Thoracic aorta (tissue), 2 donors: ENCODE data around the gene SIGLEC9. TPM values are rescaled to one million over a fixed set of nuclear protein-coding genes. Genes with fewer than 3 reads are reported as not detected.

Source experiments
- ATAC-seq: fragments of 150-250 bp; one replicate; pipeline ENCODE4 v1.8.0; 2017; ENCODE audit warnings: low read depth; ENCODE audit not compliant: insufficient number of reproducible peaks, low FRiP score
- DNase-seq: peaks from one replicate; pipeline ENCODE4 v3.0.0-alpha.2; 2020; ENCODE audit warnings: low spot score
- H3K27ac ChIP-seq, 2 donors: fragments of 200-600 bp; sonication (generic); 1 replicate in 1 of 2; 2 replicates in 1 of 2; pipeline ENCODE4 v1.5.1; 2016; ENCODE audit warnings: mild to moderate bottlenecking in 2 of 2, moderate library complexity in 2 of 2
- H3K27me3 ChIP-seq: fragments of 200-600 bp; sonication (generic); replicated peaks from 2 replicates; pipeline ENCODE4 v1.6.0; 2016; ENCODE audit warnings: mild to moderate bottlenecking; ENCODE audit not compliant: insufficient read depth
- H3K36me3 ChIP-seq: fragments of 200-600 bp; sonication (generic); one replicate; pipeline ENCODE4 v1.5.1; 2016
- H3K4me1 ChIP-seq, 2 donors: fragments of 200-600 bp; sonication (generic); 1 replicate in 1 of 2; 2 replicates in 1 of 2; pipeline versions ENCODE4 v1.5.1 to v1.6.0; 2016; ENCODE audit warnings: low read depth in 2 of 2, mild to moderate bottlenecking in 1 of 2; ENCODE audit not compliant: control insufficient read depth in 1 of 2
- H3K4me3 ChIP-seq: fragments of 200-600 bp; sonication (generic); 2 replicates; pipeline ENCODE4 v1.5.1; 2016; ENCODE audit warnings: mild to moderate bottlenecking
- H3K9me3 ChIP-seq: fragments of 200-600 bp; sonication (generic); 2 replicates; pipeline ENCODE4 v1.5.1; 2016
- total RNA-seq, 2 donors: library from RNA; depleted of rRNA; stranded (reverse); fragments of >200 nt; gene quantifications; one replicate each; pipeline versions ENCODE4 v1.1.0 to v1.2.3, GENCODE V29; 2016
- TF ChIP-seq, protein P1 (sequence below): fragments of 200-600 bp; sonication (generic); IDR thresholded peaks from one replicate; pipeline ENCODE4 v1.5.1; 2019; ENCODE audit warnings: antibody characterized with exemption

Gene SIGLEC9
- total RNA-seq: 10 to 100 TPM; 13.1 to 15.2 TPM

DNA sequence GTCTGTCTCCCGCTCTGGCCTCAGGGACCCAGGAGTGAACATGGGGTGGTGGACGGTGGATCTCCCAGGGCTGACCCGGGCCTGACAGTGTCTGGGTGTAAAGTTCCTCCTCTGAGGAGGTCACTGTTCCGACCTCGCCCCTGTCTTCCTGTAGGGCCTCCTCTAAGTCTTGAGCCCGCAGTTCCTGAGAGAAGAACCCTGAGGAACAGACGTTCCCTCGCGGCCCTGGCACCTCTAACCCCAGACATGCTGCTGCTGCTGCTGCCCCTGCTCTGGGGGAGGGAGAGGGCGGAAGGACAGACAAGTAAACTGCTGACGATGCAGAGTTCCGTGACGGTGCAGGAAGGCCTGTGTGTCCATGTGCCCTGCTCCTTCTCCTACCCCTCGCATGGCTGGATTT is at the start of gene SIGLEC9:
TSS of gene SIGLEC9 (plus strand) at position 178 of the 400 bp plus-strand sequence. CDS start at position 247, 69 bp downstream.
- DNase-seq (no peak), ATAC-seq (no peak)
- TF ChIP-seq, protein P1, sequence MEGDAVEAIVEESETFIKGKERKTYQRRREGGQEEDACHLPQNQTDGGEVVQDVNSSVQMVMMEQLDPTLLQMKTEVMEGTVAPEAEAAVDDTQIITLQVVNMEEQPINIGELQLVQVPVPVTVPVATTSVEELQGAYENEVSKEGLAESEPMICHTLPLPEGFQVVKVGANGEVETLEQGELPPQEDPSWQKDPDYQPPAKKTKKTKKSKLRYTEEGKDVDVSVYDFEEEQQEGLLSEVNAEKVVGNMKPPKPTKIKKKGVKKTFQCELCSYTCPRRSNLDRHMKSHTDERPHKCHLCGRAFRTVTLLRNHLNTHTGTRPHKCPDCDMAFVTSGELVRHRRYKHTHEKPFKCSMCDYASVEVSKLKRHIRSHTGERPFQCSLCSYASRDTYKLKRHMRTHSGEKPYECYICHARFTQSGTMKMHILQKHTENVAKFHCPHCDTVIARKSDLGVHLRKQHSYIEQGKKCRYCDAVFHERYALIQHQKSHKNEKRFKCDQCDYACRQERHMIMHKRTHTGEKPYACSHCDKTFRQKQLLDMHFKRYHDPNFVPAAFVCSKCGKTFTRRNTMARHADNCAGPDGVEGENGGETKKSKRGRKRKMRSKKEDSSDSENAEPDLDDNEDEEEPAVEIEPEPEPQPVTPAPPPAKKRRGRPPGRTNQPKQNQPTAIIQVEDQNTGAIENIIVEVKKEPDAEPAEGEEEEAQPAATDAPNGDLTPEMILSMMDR: no peak
- H3K9me3 ChIP-seq: no peaks in the 10 kb centered on the region
- H3K4me3 ChIP-seq: peak within 1 kb of the TSS; percentile 56
- H3K4me1 ChIP-seq: no peaks in the 10 kb centered on the region
- no peaks in the 10 kb centered on the region for H3K27me3 ChIP-seq
- H3K36me3 ChIP-seq: no peaks in the 10 kb centered on the region
- peak within 1 kb of the TSS in 1 of 2 donors; percentile 52 for H3K27ac ChIP-seq

DNA sequence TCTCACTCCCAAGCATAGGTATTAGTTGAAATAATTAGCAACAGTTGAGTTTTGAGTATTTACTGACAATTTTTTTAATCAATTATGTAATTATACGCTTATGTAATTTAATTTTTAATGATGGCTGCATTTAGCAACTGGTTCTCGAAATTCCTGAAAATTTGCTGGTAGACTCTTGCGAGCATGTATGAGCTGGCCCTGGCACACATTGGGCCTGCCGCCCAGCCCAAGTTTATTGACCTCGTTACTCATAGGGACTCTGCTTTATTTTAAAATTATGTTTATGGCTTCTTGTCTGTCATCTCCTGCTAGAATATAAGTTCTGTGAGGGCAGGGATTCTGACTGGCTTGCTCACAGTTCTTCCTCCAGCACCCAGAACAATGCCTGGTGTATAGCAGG is 48.7 kb upstream of the SIGLEC9 start:
- no peak for DNase-seq
- H3K4me3 ChIP-seq: no peak overlapping the region
- H3K4me1 ChIP-seq: no peaks in the 10 kb centered on the region
- H3K27ac ChIP-seq: no peak overlapping the region
- ATAC-seq: no peak
- TF ChIP-seq, protein P1: no peak
- peaks cover 3% of the 10 kb centered on the region for H3K9me3 ChIP-seq
- no peaks in the 10 kb centered on the region for H3K27me3 ChIP-seq
- no peaks in the 10 kb centered on the region for H3K36me3 ChIP-seq

DNA sequence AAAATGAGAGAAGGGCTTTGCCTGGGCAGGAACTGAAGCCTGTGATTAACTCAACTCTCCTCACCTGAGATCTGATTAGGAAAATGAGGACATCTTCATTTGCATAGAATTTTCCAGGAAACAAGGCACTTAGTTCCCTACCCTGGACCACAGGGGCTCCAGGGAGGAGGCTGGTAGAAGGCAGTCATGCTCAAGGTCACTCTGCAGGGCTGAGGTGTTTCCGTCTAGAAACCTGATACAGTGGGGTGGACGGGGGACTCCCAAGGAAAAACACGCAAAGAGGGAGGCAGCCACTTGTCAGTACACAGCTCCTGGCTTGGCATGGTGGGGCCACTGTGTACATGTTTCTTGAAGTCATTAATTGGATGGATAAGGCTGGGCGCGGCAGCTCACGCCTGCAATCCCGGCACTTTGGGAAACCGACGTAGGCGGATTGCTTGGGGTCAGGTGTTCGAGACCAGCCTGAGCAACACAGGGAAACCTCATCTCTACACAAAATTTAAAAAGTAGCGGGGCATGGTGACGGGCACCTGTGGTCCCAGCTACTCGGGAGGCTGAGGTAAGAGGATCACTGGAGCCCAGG is 48.0 kb upstream of the SIGLEC9 start:
- Histone ChIP-seq H3K9me3 (peaks cover 3% of the 10 kb centered on the region), H3K4me1 (no peaks in the 10 kb centered on the region), H3K27me3 (no peaks in the 10 kb centered on the region), H3K27ac (no peak overlapping the region), H3K4me3 (no peak overlapping the region), H3K36me3 (no peaks in the 10 kb centered on the region)
- no peak for ATAC-seq
- TF ChIP-seq, protein P1: no peak
- no peak for DNase-seq

DNA sequence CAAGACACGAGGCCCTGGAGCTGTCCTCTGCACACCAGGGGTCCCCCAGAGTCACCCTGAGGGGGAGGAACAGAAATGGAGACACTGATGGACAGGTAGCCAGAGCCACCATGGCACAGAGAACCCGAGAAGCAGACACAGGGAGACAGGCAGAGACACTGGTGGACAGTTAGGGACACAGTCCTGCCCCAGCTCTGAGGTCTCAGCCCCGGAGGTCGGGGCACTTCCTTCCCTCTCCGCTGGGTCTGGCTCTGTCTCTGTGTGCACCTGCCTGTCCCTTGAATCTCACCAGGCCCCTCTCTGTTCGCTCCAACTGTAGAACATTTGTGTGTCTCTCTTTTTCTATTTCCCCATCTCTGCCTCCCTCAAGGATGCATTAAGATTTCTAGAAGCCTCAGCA is 46.6 kb upstream of the SIGLEC9 start:
- H3K27ac ChIP-seq: no peak overlapping the region
- ATAC-seq (no peak), DNase-seq (no peak)
- H3K9me3 ChIP-seq: peaks cover 3% of the 10 kb centered on the region
- no peaks in the 10 kb centered on the region for H3K27me3 ChIP-seq
- H3K36me3 ChIP-seq: no peaks in the 10 kb centered on the region
- no peaks in the 10 kb centered on the region for H3K4me1 ChIP-seq
- TF ChIP-seq, protein P1: no peak
- H3K4me3 ChIP-seq: no peak overlapping the region

DNA sequence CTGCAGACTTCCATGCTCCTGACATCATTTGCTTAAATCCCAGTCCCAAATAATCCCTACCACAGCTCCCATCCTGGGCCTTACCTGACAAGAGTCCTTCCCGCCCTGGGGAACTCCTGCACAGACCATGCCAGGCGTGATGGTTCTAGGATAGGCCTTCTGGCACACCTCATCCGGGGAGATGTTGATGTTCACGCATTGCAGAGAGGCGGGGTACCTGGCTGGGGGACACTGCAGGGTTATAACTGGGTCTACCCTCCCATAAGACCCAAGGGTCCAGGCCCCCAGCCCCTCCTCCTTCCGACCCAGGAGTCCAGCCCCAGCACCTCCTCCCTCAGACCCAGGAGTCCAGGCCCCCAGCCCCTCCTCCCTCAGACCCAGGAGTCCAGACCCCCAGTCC is 46.0 kb upstream of the SIGLEC9 start:
- Histone ChIP-seq H3K9me3 (peaks cover 3% of the 10 kb centered on the region), H3K4me3 (no peak overlapping the region), H3K4me1 (no peaks in the 10 kb centered on the region), H3K27ac (no peak overlapping the region), H3K36me3 (no peaks in the 10 kb centered on the region), H3K27me3 (no peaks in the 10 kb centered on the region)
- ATAC-seq (no peak), DNase-seq (no peak)
- TF ChIP-seq, protein P1: no peak
